ENCODE measurements around the gene ATP9A. TPM values are rescaled to one million over a fixed set of nuclear protein-coding genes. Genes with fewer than 3 reads are reported as not detected.

The ATP9A gene
- polyA plus RNA-seq, 1 donor from 2014 or later, result 56.1 TPM

GRCh38 chr20:51593584-51593983 lies 174.6 kb downstream of the ATP9A start:
- Histone ChIP-seq H3K27ac (ENCODE audit: low read length) (no peak overlapping the region), H3K9ac (ENCODE audit: low read length) (no peak overlapping the region), H2AFZ (ENCODE audit: low read depth, low read length) (no peak overlapping the region), H3K9me3 (ENCODE audit: low read length) (no peaks in the 10 kb centered on the region), H3K9me2 (ENCODE audit: insufficient read depth, low read length) (no peaks in the 10 kb centered on the region), H3K79me2 (replicated peaks; ENCODE audit: insufficient read depth, low read length) (no peaks in the 10 kb centered on the region), H4K20me1 (ENCODE audit: insufficient read depth) (no peaks in the 10 kb centered on the region), H3F3A (ENCODE audit: insufficient read depth, low read length, poor library complexity, severe bottlenecking) (no peaks in the 10 kb centered on the region), H3K27me3 (ENCODE audit: insufficient read depth, low read depth, low read length) (no peaks in the 10 kb centered on the region), H3K4me2 (ENCODE audit: low read length) (no peak overlapping the region), H3K4me3 (ENCODE audit: low read length) (no peak overlapping the region), H3K36me3 (ENCODE audit: insufficient read depth, low read length) (no peaks in the 10 kb centered on the region)
- TF ChIP-seq SMC3 (conservative IDR thresholded peaks at IDR 0.05; ENCODE audit: poor library complexity) (no peak), REST (IDR thresholded peaks at IDR 0.05; ENCODE audit: borderline replicate concordance) (no peak), CTCF (IDR thresholded peaks at IDR 0.05; ENCODE audit: poor library complexity, severe bottlenecking) (no peak), EZH2 (IDR thresholded peaks at IDR 0.05; ENCODE audit: borderline replicate concordance, insufficient read depth, low read length, poor library complexity, severe bottlenecking) (no peak), TAF1 (IDR thresholded peaks at IDR 0.05; ENCODE audit: low read depth) (no peak), EP300 (conservative IDR thresholded peaks at IDR 0.05; ENCODE audit: poor library complexity, severe bottlenecking) (no peak), POLR2AphosphoS5 (IDR thresholded peaks at IDR 0.05) (no peak), MXI1 (conservative IDR thresholded peaks at IDR 0.05; ENCODE audit: poor library complexity, severe bottlenecking) (no peak)

GRCh38 chr20:51592564-51592963 lies 175.6 kb downstream of the ATP9A start:
- Histone ChIP-seq H3K4me2 (ENCODE audit: low read length) (no peak overlapping the region), H3K36me3 (ENCODE audit: insufficient read depth, low read length) (no peaks in the 10 kb centered on the region), H3K79me2 (replicated peaks; ENCODE audit: insufficient read depth, low read length) (no peaks in the 10 kb centered on the region), H3K4me3 (ENCODE audit: low read length) (no peak overlapping the region), H3K9ac (ENCODE audit: low read length) (no peak overlapping the region), H4K20me1 (ENCODE audit: insufficient read depth) (no peaks in the 10 kb centered on the region), H3K27ac (ENCODE audit: low read length) (no peak overlapping the region), H2AFZ (ENCODE audit: low read depth, low read length) (no peak overlapping the region), H3K27me3 (ENCODE audit: insufficient read depth, low read depth, low read length) (no peaks in the 10 kb centered on the region), H3F3A (ENCODE audit: insufficient read depth, low read length, poor library complexity, severe bottlenecking) (no peaks in the 10 kb centered on the region), H3K9me3 (ENCODE audit: low read length) (no peaks in the 10 kb centered on the region), H3K9me2 (ENCODE audit: insufficient read depth, low read length) (no peaks in the 10 kb centered on the region)
- TF ChIP-seq REST (IDR thresholded peaks at IDR 0.05; ENCODE audit: borderline replicate concordance) (no peak), SMC3 (conservative IDR thresholded peaks at IDR 0.05; ENCODE audit: poor library complexity) (no peak), RAD21 (conservative IDR thresholded peaks at IDR 0.05) (no peak), POLR2AphosphoS5 (IDR thresholded peaks at IDR 0.05) (no peak), EZH2 (IDR thresholded peaks at IDR 0.05; ENCODE audit: borderline replicate concordance, insufficient read depth, low read length, poor library complexity, severe bottlenecking) (no peak), CTCF (IDR thresholded peaks at IDR 0.05; ENCODE audit: poor library complexity, severe bottlenecking) (no peak), EP300 (conservative IDR thresholded peaks at IDR 0.05; ENCODE audit: poor library complexity, severe bottlenecking) (no peak), MXI1 (conservative IDR thresholded peaks at IDR 0.05; ENCODE audit: poor library complexity, severe bottlenecking) (no peak), TAF1 (IDR thresholded peaks at IDR 0.05; ENCODE audit: low read depth) (no peak)

Data from neural cell (in vitro differentiated cells).